Fibroblast of skin of scalp (primary cell): ENCODE results near the gene TAS2R60. TPM values are rescaled to one million over a fixed set of nuclear protein-coding genes. Genes with fewer than 3 reads are reported as not detected.
"Not testable (repeated sequence)": the region's sequence is repeated elsewhere in the genome, so short reads cannot be mapped to it uniquely, and the experiment has no call there.

Experiments used
- DNase-seq: peaks from one replicate; pipeline ENCODE4 v3.0.0-alpha.2; 2013
- polyA plus RNA-seq, 2 experiments: library from polyadenylated mRNA; unstranded; fragments of 120-200 nt; gene quantifications; one replicate each; pipeline ENCODE4 v1.2.1, GENCODE V29; 2013; ENCODE audit not compliant: insufficient read length in 2 of 2

TAS2R60 gene, protein sequence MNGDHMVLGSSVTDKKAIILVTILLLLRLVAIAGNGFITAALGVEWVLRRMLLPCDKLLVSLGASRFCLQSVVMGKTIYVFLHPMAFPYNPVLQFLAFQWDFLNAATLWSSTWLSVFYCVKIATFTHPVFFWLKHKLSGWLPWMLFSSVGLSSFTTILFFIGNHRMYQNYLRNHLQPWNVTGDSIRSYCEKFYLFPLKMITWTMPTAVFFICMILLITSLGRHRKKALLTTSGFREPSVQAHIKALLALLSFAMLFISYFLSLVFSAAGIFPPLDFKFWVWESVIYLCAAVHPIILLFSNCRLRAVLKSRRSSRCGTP
- polyA plus RNA-seq (2013, experiment 1 of 2; ENCODE audit: insufficient read length), result not detected
- polyA plus RNA-seq (2013, experiment 2 of 2; ENCODE audit: insufficient read length), result not detected

DNA sequence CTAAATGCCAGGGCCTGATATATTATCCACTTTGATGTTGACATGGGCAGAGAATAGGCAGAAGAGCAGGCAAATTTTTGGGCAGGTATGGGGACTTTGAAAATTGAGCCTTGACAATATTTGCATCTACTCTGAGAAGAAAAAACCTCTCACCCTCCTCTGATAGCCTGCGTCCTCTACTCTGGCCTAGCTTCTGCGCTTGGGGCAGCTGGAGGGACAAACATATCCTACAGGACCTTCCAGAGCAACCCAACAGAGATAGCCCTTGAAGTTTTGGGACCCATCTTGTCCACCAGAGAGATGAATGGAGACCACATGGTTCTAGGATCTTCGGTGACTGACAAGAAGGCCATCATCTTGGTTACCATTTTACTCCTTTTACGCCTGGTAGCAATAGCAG, at the start of gene TAS2R60:
Gene TAS2R60 (plus strand): TSS at position 301 of the 400 bp plus-strand sequence. CDS start 0 bp downstream, at position 301.
- no peak for DNase-seq

GRCh38 chr7:143394068-143394467, 49.2 kb upstream of the TAS2R60 start:
- no peak for DNase-seq

GRCh38 chr7:143394777-143395176, 48.5 kb upstream of the TAS2R60 start:
- DNase-seq, result no peak

DNA sequence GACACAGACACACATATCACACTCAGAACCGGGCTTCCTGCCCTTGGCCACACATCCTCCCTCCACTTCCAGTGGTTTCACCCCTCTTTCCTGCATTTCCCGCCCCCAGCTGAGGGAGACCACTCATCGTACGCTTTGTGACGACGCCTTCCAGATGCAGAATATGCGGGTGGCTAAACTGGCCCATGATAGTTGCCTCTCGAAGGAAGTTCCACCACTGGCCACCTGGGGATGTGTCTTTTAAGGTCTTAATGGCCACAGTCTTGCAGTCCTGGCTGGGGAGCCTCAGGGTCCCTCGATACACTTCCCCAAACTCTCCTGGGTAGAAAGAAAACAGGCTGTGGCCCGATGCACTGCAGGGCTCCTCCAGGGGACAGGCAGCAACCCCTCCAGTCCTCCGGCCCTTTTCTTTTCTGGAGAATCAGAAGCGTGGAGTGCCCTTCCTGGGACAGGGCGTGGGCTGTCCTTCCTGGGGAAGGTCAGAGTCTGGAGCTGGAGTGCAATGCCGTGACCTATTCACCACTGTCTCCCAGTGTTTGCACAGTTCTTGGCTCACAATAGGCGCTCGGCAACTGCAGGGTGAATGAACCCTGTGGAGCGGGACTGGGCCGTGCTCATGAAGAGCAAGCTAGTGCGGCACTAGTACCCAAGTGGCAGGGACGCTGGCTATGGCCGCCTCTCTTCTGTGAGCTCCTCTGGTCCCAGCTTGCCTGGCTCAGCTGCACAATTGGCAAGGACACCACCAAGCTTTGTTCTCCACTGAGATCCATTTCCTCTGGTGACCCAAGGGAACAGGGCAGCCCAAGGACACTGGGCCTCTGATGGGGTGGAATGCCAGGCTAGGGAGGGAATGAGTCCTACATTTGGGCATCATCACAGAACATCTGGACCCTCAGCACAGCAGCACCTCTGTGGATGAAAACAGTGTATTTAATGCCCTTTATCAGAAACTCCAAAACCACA, 47.8 kb upstream of the TAS2R60 start:
- DNase-seq, result peak; percentile 39

- DNase-seq, result no peak
Observed at GRCh38 chr7:143396182-143396581, 47.1 kb upstream of the TAS2R60 start.

DNA sequence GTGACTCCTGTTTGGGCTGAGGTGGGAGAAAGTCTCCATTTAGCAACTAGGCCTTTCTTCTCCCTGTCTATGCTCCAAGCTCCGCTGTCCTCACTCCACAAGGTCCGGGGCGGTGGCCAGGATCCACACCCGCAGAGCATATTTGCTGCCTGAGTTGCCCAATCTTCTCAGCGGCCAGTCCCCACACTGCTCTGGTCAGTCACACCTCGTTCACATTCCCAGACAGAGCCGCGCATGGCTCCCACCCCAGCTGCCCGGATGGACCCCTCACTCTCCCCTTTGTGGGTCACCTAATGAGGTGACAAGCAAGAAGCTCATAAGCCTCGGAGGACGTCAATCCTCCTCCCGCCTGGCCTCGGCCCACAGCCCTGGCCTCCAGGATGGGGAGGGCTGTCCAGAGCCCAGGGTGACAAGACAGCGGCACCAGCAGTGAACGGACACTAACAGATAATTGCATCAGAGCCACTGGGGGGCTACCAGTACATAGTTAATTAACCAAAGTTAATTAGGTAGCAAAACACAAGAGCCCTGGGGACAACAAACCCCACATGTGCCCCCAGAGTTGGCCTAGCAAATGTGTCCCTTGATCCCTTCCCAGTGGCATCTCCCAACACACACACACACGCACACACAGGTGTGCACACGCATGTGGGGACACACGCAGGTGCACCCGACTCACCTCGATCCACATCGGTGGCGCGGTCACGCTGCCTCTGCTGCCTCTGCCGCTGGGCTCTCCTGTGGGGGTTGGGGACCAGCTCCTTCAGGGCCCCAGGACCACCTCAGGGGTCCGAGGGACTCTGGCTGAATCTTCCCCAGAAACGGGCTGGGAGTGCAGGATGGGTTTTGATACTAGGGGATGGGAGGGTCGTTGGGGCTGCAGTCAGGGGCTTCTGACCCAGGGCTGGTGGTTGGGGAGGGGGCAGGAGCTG, 46.4 kb upstream of the TAS2R60 start:
- DNase-seq, result no peak

GRCh38 chr7:143397710-143398530, 45.3 kb upstream of the TAS2R60 start:
- DNase-seq, result no peak

DNA sequence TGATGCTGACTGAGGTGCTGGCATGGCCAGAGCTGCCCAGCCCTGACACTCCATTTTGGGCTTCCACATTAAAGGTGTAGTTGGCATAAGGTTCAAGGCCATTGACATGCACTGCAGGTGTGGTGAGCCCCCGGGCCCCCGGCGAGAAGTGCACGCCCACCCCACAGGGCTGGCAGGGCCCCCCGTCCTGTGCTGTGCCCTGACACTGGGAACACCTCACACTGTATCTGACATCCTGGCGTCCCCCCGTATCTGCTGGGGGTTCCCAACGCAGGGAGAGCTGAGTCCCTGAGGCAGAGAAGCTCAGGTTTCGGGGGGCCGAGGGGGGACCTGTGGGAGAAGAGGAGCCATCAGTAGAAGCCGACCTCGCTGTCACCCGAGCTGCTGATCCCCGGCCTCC, 44.6 kb upstream of the TAS2R60 start:
- no peak for DNase-seq

DNA sequence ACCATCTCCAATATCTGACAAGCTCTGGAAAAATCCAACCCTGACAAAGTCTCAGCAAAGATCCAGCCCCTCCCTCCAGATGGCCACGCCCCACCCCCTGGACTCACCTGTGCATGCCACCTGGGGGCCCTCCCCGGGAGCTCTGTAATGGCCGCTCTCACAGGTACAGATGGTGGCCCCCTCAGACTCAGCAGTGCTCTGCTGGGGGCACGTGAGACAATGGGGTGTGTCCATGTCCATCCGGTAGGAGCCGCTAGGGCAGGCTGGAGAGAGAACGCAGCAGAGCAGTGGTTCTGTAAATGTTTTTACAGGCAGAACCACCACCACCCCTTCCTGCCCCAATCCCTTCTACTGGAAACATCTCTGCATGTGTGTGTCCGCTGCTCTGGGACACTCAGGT, 44.1 kb upstream of the TAS2R60 start:
- DNase-seq, result no peak

- no peak for DNase-seq
Observed at GRCh38 chr7:143399642-143400041, 43.6 kb upstream of the TAS2R60 start.

DNA sequence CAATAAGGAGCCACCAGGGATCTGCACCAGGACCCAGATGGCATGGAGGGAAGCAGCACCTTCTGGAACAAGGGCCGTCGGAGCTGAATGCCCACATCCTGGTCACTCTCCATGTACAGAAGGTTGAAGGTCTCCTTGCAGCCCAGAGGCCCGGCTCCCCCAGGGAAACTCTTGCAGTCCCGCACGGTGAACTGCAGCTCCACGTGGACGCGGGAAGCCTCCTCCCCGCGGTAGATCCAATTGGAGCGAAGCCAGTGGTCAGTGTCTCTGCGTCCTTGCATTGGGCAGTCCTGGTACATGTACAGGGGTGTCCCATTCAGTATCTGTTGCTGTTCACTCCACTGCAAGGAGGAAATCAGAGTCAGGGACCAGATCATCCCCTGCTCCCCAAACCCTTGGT, 42.0 kb upstream of the TAS2R60 start:
- DNase-seq, result no peak

- DNase-seq, result not testable (repeated sequence)
Observed at GRCh38 chr7:143402233-143402632, 41.0 kb upstream of the TAS2R60 start.

DNA sequence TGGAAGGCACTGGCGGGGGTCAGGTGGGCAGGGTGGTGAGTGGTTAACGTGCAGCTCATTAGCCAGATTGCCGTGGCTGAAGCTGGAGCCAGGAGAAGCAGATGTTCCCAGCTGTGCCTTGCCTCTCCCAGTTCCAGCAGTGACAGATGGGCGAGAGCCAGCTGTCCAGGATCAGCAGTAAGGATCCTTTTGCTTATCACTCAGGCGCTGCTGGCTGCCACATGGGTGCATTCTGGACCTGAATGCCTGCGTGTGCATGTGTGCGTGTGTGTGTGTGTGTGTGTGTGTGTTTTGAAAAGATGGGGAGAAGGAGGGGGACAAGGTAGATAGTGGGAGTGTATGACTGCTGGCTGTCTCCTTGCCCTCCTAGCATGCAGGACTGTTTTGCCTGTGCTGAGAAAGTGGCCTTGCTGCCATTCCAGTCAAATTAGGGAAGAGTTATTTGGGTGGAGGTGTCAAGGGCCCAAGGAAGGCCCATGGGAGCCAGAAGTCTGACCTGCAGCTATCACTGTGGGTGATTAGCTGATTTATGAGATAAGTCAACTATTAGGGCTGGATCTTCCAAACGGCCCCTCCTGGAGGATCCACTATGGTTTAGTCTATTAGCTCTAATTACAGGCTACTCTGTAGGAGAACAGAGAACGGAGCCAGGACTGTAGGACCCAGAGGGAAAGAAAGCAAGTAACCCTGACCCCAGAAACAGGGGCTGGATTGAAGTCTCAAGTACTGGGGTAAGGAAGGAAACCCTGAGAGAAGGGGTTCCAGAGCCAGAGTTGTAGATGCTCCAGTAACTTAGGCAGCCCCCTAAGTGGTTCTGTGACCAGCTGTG, 37.9 kb upstream of the TAS2R60 start:
- DNase-seq, result no peak

DNA sequence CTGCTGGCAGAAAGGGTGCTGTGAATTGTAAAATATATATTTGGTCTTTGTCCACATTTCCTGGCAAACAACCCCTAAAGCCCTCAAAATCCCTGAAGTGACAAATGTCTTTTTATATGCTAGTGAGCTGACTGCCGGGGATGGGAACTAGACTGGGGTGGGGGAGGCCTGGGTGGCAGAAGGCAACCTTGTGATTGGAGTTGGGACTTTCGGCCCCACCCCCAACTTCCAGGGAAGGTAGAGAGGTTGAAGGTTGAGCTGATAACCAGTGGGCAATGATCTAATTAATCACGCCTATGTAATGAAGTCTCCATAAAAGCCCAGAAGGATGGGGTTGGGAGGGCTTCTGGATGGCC, 37.3 kb upstream of the TAS2R60 start:
- no peak for DNase-seq

DNA sequence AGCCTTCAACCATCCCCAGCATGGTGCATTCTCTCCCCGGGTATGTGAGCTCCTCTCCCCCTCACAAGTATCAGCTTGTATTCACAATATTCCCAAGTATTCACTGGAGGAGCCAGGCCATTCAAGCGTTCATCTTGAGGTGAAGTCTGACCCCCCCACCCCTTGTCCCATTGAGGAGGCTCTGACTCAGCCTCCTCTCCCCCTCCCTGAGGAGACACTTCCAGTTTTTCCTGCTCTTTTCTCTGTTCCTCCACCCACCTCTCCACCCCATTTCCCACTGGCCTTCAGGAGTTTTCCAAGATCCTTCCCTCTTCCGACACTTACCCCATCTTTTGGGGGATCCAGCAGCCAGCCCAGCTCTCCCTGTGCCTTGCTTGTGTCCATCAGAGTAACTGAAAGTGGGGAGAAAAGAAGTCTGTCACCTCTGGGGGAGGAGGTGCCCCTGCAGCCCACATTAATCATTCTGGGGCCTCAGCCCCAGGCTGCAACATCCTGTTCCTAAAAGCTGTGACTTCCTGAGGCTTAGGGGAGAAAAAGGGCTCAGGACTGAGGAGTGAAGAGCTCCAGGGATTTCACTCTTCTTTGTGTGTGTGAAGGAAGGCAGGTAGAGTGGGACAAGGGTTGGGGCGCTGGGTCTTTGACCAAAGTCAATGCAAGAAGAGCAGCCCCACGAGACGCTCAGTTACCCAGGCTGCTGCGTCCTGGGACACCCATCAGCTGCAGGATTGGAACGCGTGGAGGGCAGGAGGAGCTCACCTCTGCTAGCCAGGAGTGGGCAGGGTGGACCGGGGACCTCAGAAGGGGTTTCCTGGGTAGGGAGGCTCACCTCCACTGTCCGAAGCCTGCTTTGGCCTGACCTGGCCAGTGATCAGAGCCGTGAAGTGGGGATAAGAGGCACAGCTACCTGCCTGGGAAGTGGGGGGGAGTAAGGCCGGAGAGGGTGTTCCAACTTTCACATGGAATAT, 35.7 kb upstream of the TAS2R60 start:
- no peak for DNase-seq

DNA sequence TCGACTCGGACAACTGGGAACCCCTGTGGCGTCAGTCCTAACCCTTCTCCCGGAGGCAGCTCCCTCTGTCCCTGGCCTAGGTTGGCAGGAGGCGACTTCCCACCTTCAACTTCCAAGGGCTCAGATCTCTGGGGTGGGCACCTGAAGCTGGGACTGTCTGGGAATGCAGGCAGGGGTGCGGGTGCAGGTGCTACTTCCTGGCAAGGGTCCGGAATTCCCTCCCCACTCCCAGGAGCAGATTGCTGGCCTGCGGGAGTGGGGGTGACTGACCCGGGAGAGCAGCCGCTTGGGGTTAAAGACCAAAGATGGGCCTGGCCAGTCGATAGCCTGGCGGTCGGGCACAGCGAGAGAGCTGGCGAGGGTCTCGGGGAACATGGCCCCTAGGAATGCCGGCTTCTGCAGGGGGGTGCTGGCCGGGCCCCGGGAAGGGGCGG, 35.0 kb upstream of the TAS2R60 start:
- no peak for DNase-seq

- no peak for DNase-seq
Observed at GRCh38 chr7:143408686-143409561, 34.3 kb upstream of the TAS2R60 start, which contains the start of gene EPHA1. TSS of gene EPHA1 (minus strand) at chr7:143408856. CDS start at chr7:143408805, 51 bp downstream.

- DNase-seq, result peak; percentile 49
Observed at GRCh38 chr7:143410521-143411004, 32.7 kb upstream of the TAS2R60 start.
